Right lobe of liver (tissue), 4 donors: ENCODE data around the gene IGF2R.

ENCODE experiments used
- POLR2A ChIP-seq: fragments of 450-650 bp; IDR thresholded peaks from one replicate; pipeline ENCODE4 v1.6.1; 2017; ENCODE audit warnings: antibody characterized with exemption, mild to moderate bottlenecking
- TF ChIP-seq, protein P1 (sequence below), 4 donors: fragments of 200-600 bp in 3 of 4; fragments of 450-650 bp in 1 of 4; IDR thresholded peaks; one replicate each; pipeline versions ENCODE4 v1.5.1 to v1.8.0; 2016 to 2022; ENCODE audit warnings: antibody characterized with exemption in 4 of 4, mild to moderate bottlenecking in 2 of 4
- donor health status: DM: no; HTN: no; CAD: no.
- donor health status: DM: no; HTN: no; CAD: no.
- donor health status: DM: no; HTN: yes; CAD: no.

DNA sequence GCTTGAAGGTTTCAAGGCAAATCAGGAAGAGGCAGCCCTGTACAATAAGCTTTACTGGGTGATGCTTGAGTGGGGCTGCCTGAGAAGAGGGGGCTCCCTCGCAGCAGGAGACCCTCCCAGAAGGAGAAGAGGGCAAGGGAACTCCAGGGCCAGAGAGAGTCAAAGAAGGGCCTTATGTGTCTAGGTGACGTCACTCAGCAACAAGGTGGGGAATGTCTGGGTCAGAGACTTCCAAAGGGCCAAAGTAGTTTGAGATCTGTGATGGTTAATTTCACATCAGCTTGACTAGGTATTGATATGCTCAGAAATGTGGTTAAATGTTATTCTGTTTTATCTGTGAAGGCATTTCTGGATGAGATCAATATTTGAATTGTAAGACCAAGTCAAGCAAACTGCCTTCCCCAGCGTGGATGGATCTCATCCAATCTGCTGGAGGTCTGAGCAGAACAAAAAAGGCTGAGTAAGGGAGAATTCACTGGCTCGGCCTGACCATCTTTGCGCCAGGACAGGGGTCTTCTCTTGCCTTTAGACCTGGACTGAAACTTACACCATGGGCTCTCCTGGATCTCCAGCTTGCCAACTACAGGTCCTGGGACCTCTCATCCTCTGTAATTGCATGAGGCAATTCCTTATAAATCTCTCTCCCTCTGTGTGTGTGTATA, 42.2 kb upstream of the IGF2R start:
- TF ChIP-seq, protein P1, sequence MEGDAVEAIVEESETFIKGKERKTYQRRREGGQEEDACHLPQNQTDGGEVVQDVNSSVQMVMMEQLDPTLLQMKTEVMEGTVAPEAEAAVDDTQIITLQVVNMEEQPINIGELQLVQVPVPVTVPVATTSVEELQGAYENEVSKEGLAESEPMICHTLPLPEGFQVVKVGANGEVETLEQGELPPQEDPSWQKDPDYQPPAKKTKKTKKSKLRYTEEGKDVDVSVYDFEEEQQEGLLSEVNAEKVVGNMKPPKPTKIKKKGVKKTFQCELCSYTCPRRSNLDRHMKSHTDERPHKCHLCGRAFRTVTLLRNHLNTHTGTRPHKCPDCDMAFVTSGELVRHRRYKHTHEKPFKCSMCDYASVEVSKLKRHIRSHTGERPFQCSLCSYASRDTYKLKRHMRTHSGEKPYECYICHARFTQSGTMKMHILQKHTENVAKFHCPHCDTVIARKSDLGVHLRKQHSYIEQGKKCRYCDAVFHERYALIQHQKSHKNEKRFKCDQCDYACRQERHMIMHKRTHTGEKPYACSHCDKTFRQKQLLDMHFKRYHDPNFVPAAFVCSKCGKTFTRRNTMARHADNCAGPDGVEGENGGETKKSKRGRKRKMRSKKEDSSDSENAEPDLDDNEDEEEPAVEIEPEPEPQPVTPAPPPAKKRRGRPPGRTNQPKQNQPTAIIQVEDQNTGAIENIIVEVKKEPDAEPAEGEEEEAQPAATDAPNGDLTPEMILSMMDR (IDR thresholded peaks at IDR 0.05): no peak
- TF ChIP-seq POLR2A: no peak
